ENCODE results near the gene CD8B. TPM values are rescaled to one million over a fixed set of nuclear protein-coding genes. Genes with fewer than 3 reads are reported as not detected.
"Not testable (repeated sequence)": the region's sequence is repeated elsewhere in the genome, so short reads cannot be mapped to it uniquely, and the experiment has no call there.

CD8B gene
- total RNA-seq, 1 experiment from 2014 or later = 0.47 TPM

GRCh38 chr2:86839871-86840548 is 21.7 kb downstream of the CD8B start:
- ATAC-seq; DNase-seq (ENCODE audit: low read depth, low spot score); H2AFZ ChIP-seq (ENCODE audit: low read depth, low read length, poor library complexity, severe bottlenecking); H3K27ac ChIP-seq (ENCODE audit: low read depth, low read length); H3K4me2 ChIP-seq (ENCODE audit: low read length); H3K9ac ChIP-seq (ENCODE audit: low read length); H3K79me2 ChIP-seq (ENCODE audit: insufficient read depth, low read length); BruUV-seq (replicated peaks); H3K36me3 ChIP-seq (ENCODE audit: control insufficient read depth in 1 of 2, insufficient read depth in 2 of 2, low read length in 2 of 2); H3K9me2 ChIP-seq (ENCODE audit: insufficient read depth); RAD21 ChIA-PET (ENCODE audit: low non-redundant PET in 1 of 2, low total read pairs in 2 of 2, uncharacterized antibody in 2 of 2, unreplicated experiment in 2 of 2); H3K27me3 ChIP-seq (ENCODE audit: insufficient read depth, low read length); H3K4me3 ChIP-seq (replicated peaks in 1 of 2; ENCODE audit: low read depth in 1 of 2, low read length in 2 of 2); H3K9me3 ChIP-seq (ENCODE audit: control insufficient read depth in 1 of 2, insufficient read depth in 1 of 2, low read depth in 1 of 2, low read length in 2 of 2); intact Hi-C loops (cut with micrococcal nuclease); H4K20me1 ChIP-seq (ENCODE audit: insufficient read depth); CTCF ChIA-PET; POLR2A ChIA-PET: not testable (repeated sequence)
- H3K4me1 ChIP-seq (ENCODE audit: control insufficient read depth in 1 of 2, insufficient read depth in 2 of 2, low read length in 2 of 2) = peaks cover 4 to 11% of the 10 kb centered on the region in 2 experiments

DNA sequence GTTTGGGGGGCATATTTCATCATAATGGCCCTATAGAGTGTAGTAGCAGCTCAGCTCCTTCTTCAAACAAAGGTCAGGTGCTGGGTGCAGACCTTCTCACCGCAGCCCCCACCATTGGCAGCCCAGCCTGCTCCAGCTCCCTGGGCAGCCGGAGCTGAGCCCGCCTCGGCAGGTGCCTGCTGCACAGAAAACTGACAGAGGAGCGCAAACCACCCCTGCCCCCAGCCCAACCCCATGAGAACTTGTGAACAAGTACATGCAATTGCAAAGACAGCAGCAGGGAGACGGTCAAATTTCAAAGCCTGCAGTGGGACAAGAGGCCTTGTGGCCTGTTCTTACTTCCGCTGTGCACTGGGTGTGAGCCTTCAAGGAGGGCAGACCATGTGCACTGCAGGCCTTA is 22.2 kb downstream of the CD8B start:
- H3K9me3 ChIP-seq (ENCODE audit: control insufficient read depth in 1 of 2, insufficient read depth in 1 of 2, low read depth in 1 of 2, low read length in 2 of 2); H3K36me3 ChIP-seq (ENCODE audit: control insufficient read depth in 1 of 2, insufficient read depth in 2 of 2, low read length in 2 of 2); CTCF ChIA-PET; H3K4me2 ChIP-seq (ENCODE audit: low read length); POLR2A ChIA-PET; H3K9me2 ChIP-seq (ENCODE audit: insufficient read depth); H3K9ac ChIP-seq (ENCODE audit: low read length); H3K27ac ChIP-seq (ENCODE audit: low read depth, low read length); intact Hi-C loops (cut with micrococcal nuclease); H3K4me3 ChIP-seq (replicated peaks in 1 of 2; ENCODE audit: low read depth in 1 of 2, low read length in 2 of 2); H2AFZ ChIP-seq (ENCODE audit: low read depth, low read length, poor library complexity, severe bottlenecking); H3K27me3 ChIP-seq (ENCODE audit: insufficient read depth, low read length); BruUV-seq (replicated peaks); ATAC-seq; H4K20me1 ChIP-seq (ENCODE audit: insufficient read depth); RAD21 ChIA-PET (ENCODE audit: low non-redundant PET in 1 of 2, low total read pairs in 2 of 2, uncharacterized antibody in 2 of 2, unreplicated experiment in 2 of 2); DNase-seq (ENCODE audit: low read depth, low spot score); H3K79me2 ChIP-seq (ENCODE audit: insufficient read depth, low read length): not testable (repeated sequence)
- H3K4me1 ChIP-seq (ENCODE audit: control insufficient read depth in 1 of 2, insufficient read depth in 2 of 2, low read length in 2 of 2) = peaks cover 4 to 11% of the 10 kb centered on the region in 2 experiments

DNA sequence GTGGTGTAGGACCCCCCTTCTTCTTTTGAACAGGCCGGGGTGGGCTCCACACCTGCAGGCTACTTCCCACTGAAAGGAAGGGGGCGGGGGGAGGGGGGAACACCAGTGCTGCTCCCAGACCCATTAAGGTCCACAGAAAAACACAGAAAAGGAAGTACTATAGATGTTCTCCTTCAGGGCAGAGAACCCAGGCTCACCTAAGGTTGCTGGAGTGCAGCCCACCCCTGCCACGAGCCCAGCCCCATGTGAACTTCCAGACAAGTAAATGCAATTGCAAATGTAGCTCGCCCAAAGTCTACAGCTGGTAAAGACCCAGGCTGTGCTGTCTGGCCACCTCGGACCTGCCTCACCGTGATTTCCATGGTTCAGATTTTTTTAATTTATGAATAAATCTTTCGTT is 24.0 kb downstream of the CD8B start:
- peak overlapping the region; percentile 70 for H3K4me2 ChIP-seq (ENCODE audit: low read length)
- intact Hi-C loops (cut with micrococcal nuclease); H3K9me3 ChIP-seq (ENCODE audit: control insufficient read depth in 1 of 2, insufficient read depth in 1 of 2, low read depth in 1 of 2, low read length in 2 of 2); DNase-seq (ENCODE audit: low read depth, low spot score); H3K36me3 ChIP-seq (ENCODE audit: control insufficient read depth in 1 of 2, insufficient read depth in 2 of 2, low read length in 2 of 2); H3K27ac ChIP-seq (ENCODE audit: low read depth, low read length); H3K9me2 ChIP-seq (ENCODE audit: insufficient read depth); H3K9ac ChIP-seq (ENCODE audit: low read length); H3K27me3 ChIP-seq (ENCODE audit: insufficient read depth, low read length); RAD21 ChIA-PET (ENCODE audit: low non-redundant PET in 1 of 2, low total read pairs in 2 of 2, uncharacterized antibody in 2 of 2, unreplicated experiment in 2 of 2); CTCF ChIA-PET; POLR2A ChIA-PET; H3K79me2 ChIP-seq (ENCODE audit: insufficient read depth, low read length); H4K20me1 ChIP-seq (ENCODE audit: insufficient read depth); H2AFZ ChIP-seq (ENCODE audit: low read depth, low read length, poor library complexity, severe bottlenecking); BruUV-seq (replicated peaks): not testable (repeated sequence)
- peaks cover 4 to 11% of the 10 kb centered on the region in 2 experiments for H3K4me1 ChIP-seq (ENCODE audit: control insufficient read depth in 1 of 2, insufficient read depth in 2 of 2, low read length in 2 of 2)
- peak overlapping the region in 1 of 2 experiments; percentile 13; a peak in 1 of 4 replicates for H3K4me3 ChIP-seq (replicated peaks in 1 of 2; ENCODE audit: low read depth in 1 of 2, low read length in 2 of 2)
- ATAC-seq = peak; percentile 31
